ENCODE data around the gene NARF. TPM values are rescaled to one million over a fixed set of nuclear protein-coding genes. Genes with fewer than 3 reads are reported as not detected.
"Not testable (repeated sequence)": the region's sequence is repeated elsewhere in the genome, so short reads cannot be mapped to it uniquely, and the experiment has no call there.

Gene NARF
- total RNA-seq, result 62.6 TPM

GRCh38 chr17:82458179-82458884 lies at the start of gene NARF:
Gene NARF (plus strand): TSS chr17:82458741. CDS start chr17:82458804, 63 bp downstream.
- Histone ChIP-seq H3K4me1 (peaks cover 19% of the 10 kb centered on the region), H3K36me3 (peaks cover 0 to 12% of the 10 kb centered on the region in 2 donors), H3K4me3 (peak within 1 kb of the TSS; percentile 56 to 94), H3K27me3 (no peaks in the 10 kb centered on the region), H3K27ac (peak within 1 kb of the TSS; percentile 100), H3K9me3 (no peaks in the 10 kb centered on the region)
- DNase-seq (ENCODE audit: extremely low spot score in 2 of 2), result peak in 1 of 2 donors; percentile 99
- TF ChIP-seq POLR2AphosphoS5 (IDR thresholded peaks at IDR 0.05; ENCODE audit: insufficient read depth in 1 of 2, low read depth in 1 of 2) (peak in 1 of 2 donors; percentile 99), CTCF (IDR thresholded peaks at IDR 0.05) (no peak), POLR2A (IDR thresholded peaks at IDR 0.05) (peak; percentile 86 to 94)
- intact Hi-C loops (cut with DNase I), result loop anchor here (5.0 kb wide), 1 partner anchor 39 kb away; no protein-coding TSS in a partner anchor

GRCh38 chr17:82408938-82409318 lies 49.6 kb upstream of the NARF start:
- Histone ChIP-seq H3K4me1 (no peaks in the 10 kb centered on the region), H3K36me3 (peaks cover 0 to 10% of the 10 kb centered on the region in 2 donors), H3K27ac (no peak overlapping the region), H3K9me3 (no peaks in the 10 kb centered on the region), H3K4me3 (no peak overlapping the region), H3K27me3 (no peaks in the 10 kb centered on the region)
- TF ChIP-seq POLR2AphosphoS5 (IDR thresholded peaks at IDR 0.05; ENCODE audit: insufficient read depth in 1 of 2, low read depth in 1 of 2) (no peak), CTCF (IDR thresholded peaks at IDR 0.05) (no peak), POLR2A (IDR thresholded peaks at IDR 0.05) (no peak)
- intact Hi-C loops (cut with DNase I), result no loop called here
- no peak for DNase-seq (ENCODE audit: extremely low spot score in 2 of 2)

GRCh38 chr17:82410014-82410716 lies 48.4 kb upstream of the NARF start:
- H3K4me3 ChIP-seq, result no peak overlapping the region
- no peaks in the 10 kb centered on the region for H3K9me3 ChIP-seq
- DNase-seq (ENCODE audit: extremely low spot score in 2 of 2), result no peak
- TF ChIP-seq POLR2AphosphoS5 (IDR thresholded peaks at IDR 0.05; ENCODE audit: insufficient read depth in 1 of 2, low read depth in 1 of 2), result no peak
- TF ChIP-seq POLR2A (IDR thresholded peaks at IDR 0.05), result no peak
- no peak for TF ChIP-seq CTCF (IDR thresholded peaks at IDR 0.05)
- intact Hi-C loops (cut with DNase I), result loop anchor here (5.0 kb wide), 1 partner anchor 58 kb away; no protein-coding TSS in a partner anchor
- peaks cover 7% of the 10 kb centered on the region for H3K4me1 ChIP-seq
- H3K27ac ChIP-seq, result no peak overlapping the region
- no peaks in the 10 kb centered on the region for H3K27me3 ChIP-seq
- H3K36me3 ChIP-seq, result peaks cover 0 to 4% of the 10 kb centered on the region in 2 donors

- Histone ChIP-seq H3K36me3 (peaks cover 0 to 4% of the 10 kb centered on the region in 2 donors), H3K4me3 (no peak overlapping the region), H3K27ac (no peak overlapping the region), H3K27me3 (no peaks in the 10 kb centered on the region), H3K4me1 (peaks cover 7% of the 10 kb centered on the region), H3K9me3 (no peaks in the 10 kb centered on the region)
- TF ChIP-seq POLR2A (IDR thresholded peaks at IDR 0.05) (no peak), POLR2AphosphoS5 (IDR thresholded peaks at IDR 0.05; ENCODE audit: insufficient read depth in 1 of 2, low read depth in 1 of 2) (no peak), CTCF (IDR thresholded peaks at IDR 0.05) (no peak)
- no peak for DNase-seq (ENCODE audit: extremely low spot score in 2 of 2)
- intact Hi-C loops (cut with DNase I), result loop anchor here (5.0 kb wide), 1 partner anchor 59 kb away; no protein-coding TSS in a partner anchor
These were observed 47.0 kb upstream of the NARF start for GRCh38 chr17:82411396-82412053.

GRCh38 chr17:82412081-82412480 lies 46.5 kb upstream of the NARF start:
- H3K9me3 ChIP-seq; H3K4me3 ChIP-seq; H3K4me1 ChIP-seq; H3K27ac ChIP-seq; H3K27me3 ChIP-seq; DNase-seq (ENCODE audit: extremely low spot score in 2 of 2); H3K36me3 ChIP-seq: not testable (repeated sequence)
- intact Hi-C loops (cut with DNase I), result loop anchor here (5.0 kb wide), 1 partner anchor 60 kb away; no protein-coding TSS in a partner anchor
